ENCODE results near the gene LYPD6. TPM values are rescaled to one million over a fixed set of nuclear protein-coding genes. Genes with fewer than 3 reads are reported as not detected.

The LYPD6 gene
- total RNA-seq, 1 donor from 2014 or later, result 2.1 TPM

DNA sequence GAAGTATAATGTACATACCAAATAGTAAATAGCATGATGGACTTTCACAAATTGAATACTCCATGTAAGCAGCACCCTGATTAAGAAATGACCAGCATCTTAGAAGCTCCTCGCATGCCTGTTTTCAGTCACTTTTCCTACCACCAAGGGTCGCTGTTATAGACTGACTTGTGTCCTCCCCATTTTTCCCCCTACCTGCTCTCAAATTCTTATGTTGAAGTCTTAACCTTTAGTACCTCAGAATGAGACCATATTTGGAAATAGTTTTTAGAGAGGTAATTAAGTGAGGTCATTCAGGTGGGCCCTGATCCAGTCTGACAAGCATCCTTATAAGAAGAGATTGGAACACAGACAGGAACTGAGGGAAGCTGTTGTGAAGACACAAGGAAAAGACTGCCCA is 125.9 kb downstream of the LYPD6 start:
- TF ChIP-seq, protein P1, sequence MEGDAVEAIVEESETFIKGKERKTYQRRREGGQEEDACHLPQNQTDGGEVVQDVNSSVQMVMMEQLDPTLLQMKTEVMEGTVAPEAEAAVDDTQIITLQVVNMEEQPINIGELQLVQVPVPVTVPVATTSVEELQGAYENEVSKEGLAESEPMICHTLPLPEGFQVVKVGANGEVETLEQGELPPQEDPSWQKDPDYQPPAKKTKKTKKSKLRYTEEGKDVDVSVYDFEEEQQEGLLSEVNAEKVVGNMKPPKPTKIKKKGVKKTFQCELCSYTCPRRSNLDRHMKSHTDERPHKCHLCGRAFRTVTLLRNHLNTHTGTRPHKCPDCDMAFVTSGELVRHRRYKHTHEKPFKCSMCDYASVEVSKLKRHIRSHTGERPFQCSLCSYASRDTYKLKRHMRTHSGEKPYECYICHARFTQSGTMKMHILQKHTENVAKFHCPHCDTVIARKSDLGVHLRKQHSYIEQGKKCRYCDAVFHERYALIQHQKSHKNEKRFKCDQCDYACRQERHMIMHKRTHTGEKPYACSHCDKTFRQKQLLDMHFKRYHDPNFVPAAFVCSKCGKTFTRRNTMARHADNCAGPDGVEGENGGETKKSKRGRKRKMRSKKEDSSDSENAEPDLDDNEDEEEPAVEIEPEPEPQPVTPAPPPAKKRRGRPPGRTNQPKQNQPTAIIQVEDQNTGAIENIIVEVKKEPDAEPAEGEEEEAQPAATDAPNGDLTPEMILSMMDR (IDR thresholded peaks at IDR 0.05), result no peak
- Mint-ChIP-seq H3K4me1 (ENCODE audit: unreplicated experiment) (no peaks in the 10 kb centered on the region), H3K27me3 (ENCODE audit: unreplicated experiment) (no peaks in the 10 kb centered on the region), H3K36me3 (ENCODE audit: unreplicated experiment) (peaks cover 9% of the 10 kb centered on the region), H3K27ac (ENCODE audit: unreplicated experiment) (no peak overlapping the region), H3K9me3 (ENCODE audit: unreplicated experiment) (peaks cover 22% of the 10 kb centered on the region), H3K4me3 (ENCODE audit: unreplicated experiment) (no peak overlapping the region)
- DNase-seq (ENCODE audit: extremely low spot score, unreplicated experiment), result no peak

DNA sequence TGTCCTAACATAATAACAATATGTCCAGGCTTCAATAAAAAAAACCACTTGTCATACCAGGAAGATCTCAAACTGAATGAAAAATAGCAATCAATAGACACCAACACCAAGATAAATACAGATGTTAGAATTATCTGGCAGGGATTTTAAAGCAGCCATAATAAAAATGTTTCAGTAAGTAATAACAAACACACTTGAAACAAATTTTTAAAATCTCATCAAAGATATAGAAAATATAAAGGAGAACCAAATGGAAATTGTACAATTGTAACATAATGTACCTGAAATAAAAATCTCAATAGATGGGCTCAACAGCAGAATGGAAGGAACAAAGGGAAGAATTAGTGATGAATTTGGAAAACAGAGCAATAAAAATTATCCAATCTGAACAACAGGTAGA is 128.1 kb downstream of the LYPD6 start:
- H3K4me1 Mint-ChIP-seq (ENCODE audit: unreplicated experiment), result no peaks in the 10 kb centered on the region
- peaks cover 9% of the 10 kb centered on the region for H3K36me3 Mint-ChIP-seq (ENCODE audit: unreplicated experiment)
- H3K4me3 Mint-ChIP-seq (ENCODE audit: unreplicated experiment), result no peak overlapping the region
- H3K9me3 Mint-ChIP-seq (ENCODE audit: unreplicated experiment), result peaks cover 22% of the 10 kb centered on the region
- no peaks in the 10 kb centered on the region for H3K27me3 Mint-ChIP-seq (ENCODE audit: unreplicated experiment)
- no peak overlapping the region for H3K27ac Mint-ChIP-seq (ENCODE audit: unreplicated experiment)
- TF ChIP-seq, protein P1 (IDR thresholded peaks at IDR 0.05), result no peak
- no peak for DNase-seq (ENCODE audit: extremely low spot score, unreplicated experiment)

DNA sequence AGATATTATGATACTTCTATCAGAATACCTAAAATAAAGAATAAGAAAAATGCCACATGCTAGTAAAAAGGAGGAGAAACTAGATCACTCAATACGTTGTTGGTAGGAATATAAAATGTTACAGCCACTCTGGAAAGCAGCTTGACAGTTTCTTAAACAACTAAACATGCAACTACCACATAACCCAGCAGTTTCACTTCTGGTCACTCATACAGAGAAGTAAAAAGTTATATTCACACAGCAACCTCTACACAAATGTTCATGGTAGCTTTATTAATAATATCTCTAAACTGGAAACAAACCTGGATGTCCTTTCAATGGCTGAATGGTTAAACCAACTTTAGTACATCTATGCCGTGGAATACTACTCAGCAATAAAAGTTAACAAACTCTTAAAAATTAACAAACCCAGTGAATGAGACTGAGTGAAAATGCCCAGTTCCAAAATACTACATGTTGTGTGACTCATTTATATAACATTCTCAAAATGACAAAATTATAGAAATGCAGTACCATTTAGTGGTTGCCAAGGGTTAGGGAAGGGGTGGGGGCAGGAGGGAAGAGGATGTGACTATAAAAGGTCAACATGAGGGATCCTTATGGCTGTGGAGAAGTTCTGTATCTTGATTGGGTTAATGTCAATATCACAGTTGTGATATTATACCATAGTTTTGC is 133.1 kb downstream of the LYPD6 start:
- no peak for DNase-seq (ENCODE audit: extremely low spot score, unreplicated experiment)
- peaks cover 7% of the 10 kb centered on the region for H3K36me3 Mint-ChIP-seq (ENCODE audit: unreplicated experiment)
- H3K4me3 Mint-ChIP-seq (ENCODE audit: unreplicated experiment), result no peak overlapping the region
- peaks cover 15% of the 10 kb centered on the region for H3K9me3 Mint-ChIP-seq (ENCODE audit: unreplicated experiment)
- TF ChIP-seq, protein P1 (IDR thresholded peaks at IDR 0.05), result no peak
- no peaks in the 10 kb centered on the region for H3K27me3 Mint-ChIP-seq (ENCODE audit: unreplicated experiment)
- no peaks in the 10 kb centered on the region for H3K4me1 Mint-ChIP-seq (ENCODE audit: unreplicated experiment)
- no peak overlapping the region for H3K27ac Mint-ChIP-seq (ENCODE audit: unreplicated experiment)

DNA sequence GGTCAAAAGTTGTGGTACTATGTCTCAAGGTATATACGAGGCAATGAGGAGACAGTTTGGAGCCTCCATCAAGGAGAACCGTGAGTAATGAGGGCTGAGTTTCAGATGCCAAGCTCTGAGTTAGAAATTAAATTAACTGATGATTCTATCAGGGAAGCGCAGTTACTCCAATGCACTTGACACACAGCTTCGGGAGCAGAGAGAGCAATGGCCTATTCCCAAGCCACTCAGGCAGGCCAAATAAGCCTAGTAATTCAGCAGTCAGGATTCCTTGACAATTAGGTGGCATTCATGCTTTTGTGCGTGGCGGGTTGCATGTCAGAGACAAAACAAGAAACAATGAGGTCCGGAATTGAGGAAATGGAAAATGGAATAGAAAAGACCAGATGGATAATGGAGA is 134.0 kb downstream of the LYPD6 start:
- H3K36me3 Mint-ChIP-seq (ENCODE audit: unreplicated experiment), result no peaks in the 10 kb centered on the region
- TF ChIP-seq, protein P1 (IDR thresholded peaks at IDR 0.05), result no peak
- H3K27ac Mint-ChIP-seq (ENCODE audit: unreplicated experiment), result no peak overlapping the region
- H3K4me3 Mint-ChIP-seq (ENCODE audit: unreplicated experiment), result no peak overlapping the region
- H3K9me3 Mint-ChIP-seq (ENCODE audit: unreplicated experiment), result peaks cover 8% of the 10 kb centered on the region
- no peaks in the 10 kb centered on the region for H3K4me1 Mint-ChIP-seq (ENCODE audit: unreplicated experiment)
- no peak for DNase-seq (ENCODE audit: extremely low spot score, unreplicated experiment)
- no peaks in the 10 kb centered on the region for H3K27me3 Mint-ChIP-seq (ENCODE audit: unreplicated experiment)

DNA sequence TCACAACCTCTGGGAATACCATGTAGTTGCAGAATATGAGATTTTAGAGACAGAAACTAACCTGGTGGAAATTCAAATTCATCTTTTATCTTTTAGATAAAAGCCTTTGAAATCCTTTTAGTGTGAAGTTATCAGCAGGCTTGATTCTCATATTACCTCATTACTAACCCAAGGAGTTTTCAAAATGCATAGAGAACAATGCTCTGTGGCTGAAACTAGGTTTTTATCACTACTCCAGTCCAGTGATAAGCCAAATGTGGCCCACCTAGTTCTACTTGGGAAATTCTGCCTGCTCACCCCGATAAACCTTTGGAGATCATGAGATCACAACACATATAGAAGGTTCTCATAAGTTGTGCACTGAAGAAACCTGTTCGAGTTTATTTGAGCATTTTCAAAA is 135.5 kb downstream of the LYPD6 start:
- no peaks in the 10 kb centered on the region for H3K27me3 Mint-ChIP-seq (ENCODE audit: unreplicated experiment)
- no peak for DNase-seq (ENCODE audit: extremely low spot score, unreplicated experiment)
- H3K4me3 Mint-ChIP-seq (ENCODE audit: unreplicated experiment), result no peak overlapping the region
- TF ChIP-seq, protein P1 (IDR thresholded peaks at IDR 0.05), result no peak
- H3K4me1 Mint-ChIP-seq (ENCODE audit: unreplicated experiment), result no peaks in the 10 kb centered on the region
- peaks cover under 1% of the 10 kb centered on the region for H3K9me3 Mint-ChIP-seq (ENCODE audit: unreplicated experiment)
- no peak overlapping the region for H3K27ac Mint-ChIP-seq (ENCODE audit: unreplicated experiment)
- peaks cover 2% of the 10 kb centered on the region for H3K36me3 Mint-ChIP-seq (ENCODE audit: unreplicated experiment)

Data from osteocyte (in vitro differentiated cells).